Measurements from ENCODE around the gene CPT2.
A peak's percentile ranks its signal among the peaks of the same experiment; 100 is the strongest.
"Not testable (repeated sequence)": the region's sequence is repeated elsewhere in the genome, so short reads cannot be mapped to it uniquely, and the experiment has no call there.

CPT2 gene

GRCh38 chr1:53190210-53190611 is 6.4 kb upstream of the CPT2 start:
- TF ChIP-seq GATA1 (IDR thresholded peaks at IDR 0.05; ENCODE audit: low read depth, low read length) = no peak
- no peak for TF ChIP-seq POLR2A (IDR thresholded peaks at IDR 0.05; ENCODE audit: low read length)
- no peak for DNase-seq

- TF ChIP-seq GATA1 (IDR thresholded peaks at IDR 0.05; ENCODE audit: low read depth, low read length) (no peak), POLR2A (IDR thresholded peaks at IDR 0.05; ENCODE audit: low read length) (no peak)
- DNase-seq = no peak
These were observed 1.2 kb upstream of the CPT2 start for GRCh38 chr1:53195246-53196016.

GRCh38 chr1:53196017-53196484 is 573 bp upstream of the CPT2 start:
- TF ChIP-seq GATA1 (IDR thresholded peaks at IDR 0.05; ENCODE audit: low read depth, low read length) (no peak), POLR2A (IDR thresholded peaks at IDR 0.05; ENCODE audit: low read length) (no peak)
- peak in 1 of 2 experiments; percentile 42 for DNase-seq

GRCh38 chr1:53197291-53198200 is 922 bp downstream of the CPT2 start:
- peak in 1 of 2 experiments; percentile 32 for DNase-seq
- TF ChIP-seq POLR2A (IDR thresholded peaks at IDR 0.05; ENCODE audit: low read length) (no peak), GATA1 (IDR thresholded peaks at IDR 0.05; ENCODE audit: low read depth, low read length) (no peak)

DNA sequence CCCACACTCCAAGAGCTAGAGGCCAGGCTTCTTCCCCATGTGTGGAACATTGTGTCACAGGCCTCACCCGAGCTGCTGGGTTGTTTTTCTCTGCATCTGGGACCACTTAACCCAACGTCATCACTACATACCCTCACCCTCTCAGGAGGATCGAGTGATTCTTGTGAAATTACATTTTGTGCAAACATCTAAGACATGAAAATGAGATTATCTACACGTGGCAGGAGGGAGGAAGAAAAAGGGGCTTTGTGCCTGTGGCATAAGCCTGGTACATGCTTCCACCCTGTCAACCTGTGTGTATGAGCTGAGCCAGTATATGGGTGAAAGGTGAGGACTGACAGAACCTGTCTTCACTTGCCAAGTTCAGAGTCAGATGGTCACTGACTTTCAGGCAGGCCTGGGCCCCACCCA is 1.6 kb downstream of the CPT2 start:
- DNase-seq = peak; percentile 44 to 46
- no peak for TF ChIP-seq POLR2A (IDR thresholded peaks at IDR 0.05; ENCODE audit: low read length)
- TF ChIP-seq GATA1 (IDR thresholded peaks at IDR 0.05; ENCODE audit: low read depth, low read length) = no peak

DNA sequence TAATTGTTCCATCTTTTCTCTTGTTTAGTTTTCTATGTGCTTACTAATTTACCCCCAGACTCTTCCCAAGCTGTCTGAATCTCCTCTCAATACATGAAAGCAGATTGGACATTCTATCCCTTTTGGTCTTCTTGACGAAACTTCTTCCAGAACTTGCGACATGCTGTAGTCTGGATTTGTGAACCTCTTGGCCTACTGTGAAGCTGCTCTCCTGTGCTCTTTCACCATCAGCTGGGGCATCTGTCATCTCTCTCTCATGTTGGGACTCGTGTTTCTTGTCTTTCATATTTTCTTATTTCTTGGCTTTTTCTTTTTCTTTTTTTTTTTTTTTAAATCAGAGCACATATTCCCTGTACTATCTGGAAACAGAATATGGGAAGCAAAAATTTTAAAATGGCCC is 6.8 kb downstream of the CPT2 start:
- TF ChIP-seq POLR2A (IDR thresholded peaks at IDR 0.05; ENCODE audit: low read length) (no peak), GATA1 (IDR thresholded peaks at IDR 0.05; ENCODE audit: low read depth, low read length) (no peak)
- no peak for DNase-seq

DNA sequence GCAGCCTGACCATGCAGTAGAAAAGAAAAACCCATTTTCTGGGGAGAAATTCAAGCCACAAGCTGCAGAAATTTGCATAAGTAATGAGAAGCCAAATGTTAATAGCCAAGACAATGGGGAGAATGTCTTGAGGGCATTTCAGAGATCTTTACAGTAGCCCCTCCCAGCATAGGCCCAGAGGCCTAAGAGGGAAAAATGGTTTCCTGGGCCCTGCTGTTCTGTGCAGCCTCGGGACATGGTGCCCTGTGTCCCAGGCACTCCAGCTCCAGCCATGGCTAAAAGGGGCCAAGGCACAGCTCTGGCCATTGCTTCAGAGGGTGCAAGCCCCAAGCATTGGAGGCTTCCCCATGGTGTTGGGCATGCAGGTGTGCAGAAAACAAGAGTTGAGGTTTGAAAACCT is 8.9 kb downstream of the CPT2 start:
- not testable (repeated sequence) for DNase-seq

DNA sequence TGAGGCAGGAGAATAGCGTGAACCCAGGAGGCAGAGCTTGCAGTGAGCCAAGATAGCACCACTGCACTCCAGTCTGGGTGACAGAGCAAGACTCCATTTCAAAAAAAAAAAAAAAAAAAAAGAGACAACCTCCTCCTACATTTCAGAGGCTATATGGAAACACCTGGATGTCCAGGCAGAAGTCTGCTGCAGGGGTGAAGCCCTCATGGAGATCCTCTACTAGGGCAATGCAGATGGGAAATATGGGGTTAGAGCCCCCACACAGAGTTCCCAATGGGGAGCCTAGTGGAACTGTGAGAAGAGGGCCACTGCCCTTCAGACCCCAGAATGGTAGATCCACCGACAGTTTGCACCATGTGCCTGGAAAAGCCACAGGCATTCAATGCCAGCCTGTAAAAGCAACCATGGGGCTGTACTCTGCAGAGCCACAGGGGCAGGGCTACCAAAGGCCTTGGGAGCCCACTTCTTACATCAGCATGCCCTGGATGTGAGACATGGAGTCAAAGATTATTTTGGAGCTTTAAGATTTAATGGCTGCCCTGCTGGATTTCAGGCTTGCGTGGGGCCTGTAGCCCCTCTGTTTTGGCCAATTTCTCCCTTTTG is 9.6 kb downstream of the CPT2 start:
- peak; percentile 37 to 51 for DNase-seq

- TF ChIP-seq GATA1 (IDR thresholded peaks at IDR 0.05; ENCODE audit: low read depth, low read length) = no peak
- TF ChIP-seq POLR2A (IDR thresholded peaks at IDR 0.05; ENCODE audit: low read length) = no peak
- no peak for DNase-seq
These were observed 10.2 kb downstream of the CPT2 start for GRCh38 chr1:53206735-53207379.

DNA sequence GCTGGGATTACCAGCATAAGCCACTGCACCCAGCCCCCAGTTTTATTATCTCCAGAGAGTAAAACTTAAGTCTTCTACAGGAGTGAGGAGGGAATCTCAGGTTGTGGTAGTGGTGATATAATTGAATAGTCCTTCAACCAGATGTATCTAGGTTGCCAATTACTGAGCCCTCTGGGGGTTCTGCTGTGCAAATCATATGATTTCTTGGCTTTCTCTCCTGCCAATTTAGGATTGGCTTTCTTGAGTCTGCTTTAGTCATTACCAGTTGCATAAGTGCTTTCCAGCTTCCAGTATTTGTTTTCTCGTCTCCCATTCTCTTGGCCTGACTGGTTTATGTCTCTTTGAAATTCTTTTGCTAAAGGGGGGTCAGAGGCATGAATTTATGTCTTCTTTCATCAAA is 11.1 kb downstream of the CPT2 start:
- no peak for DNase-seq
- TF ChIP-seq POLR2A (IDR thresholded peaks at IDR 0.05; ENCODE audit: low read length) = no peak
- no peak for TF ChIP-seq GATA1 (IDR thresholded peaks at IDR 0.05; ENCODE audit: low read depth, low read length)

DNA sequence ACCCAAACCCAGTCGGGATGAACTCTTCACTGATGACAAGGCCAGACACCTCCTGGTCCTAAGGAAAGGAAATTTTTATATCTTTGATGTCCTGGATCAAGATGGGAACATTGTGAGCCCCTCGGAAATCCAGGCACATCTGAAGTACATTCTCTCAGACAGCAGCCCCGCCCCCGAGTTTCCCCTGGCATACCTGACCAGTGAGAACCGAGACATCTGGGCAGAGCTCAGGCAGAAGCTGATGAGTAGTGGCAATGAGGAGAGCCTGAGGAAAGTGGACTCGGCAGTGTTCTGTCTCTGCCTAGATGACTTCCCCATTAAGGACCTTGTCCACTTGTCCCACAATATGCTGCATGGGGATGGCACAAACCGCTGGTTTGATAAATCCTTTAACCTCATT is 13.7 kb downstream of the CPT2 start:
- no peak for TF ChIP-seq GATA1 (IDR thresholded peaks at IDR 0.05; ENCODE audit: low read depth, low read length)
- TF ChIP-seq POLR2A (IDR thresholded peaks at IDR 0.05; ENCODE audit: low read length) = no peak
- DNase-seq = no peak

GRCh38 chr1:53210954-53211353 is 14.3 kb downstream of the CPT2 start:
- DNase-seq = no peak
- no peak for TF ChIP-seq POLR2A (IDR thresholded peaks at IDR 0.05; ENCODE audit: low read length)
- TF ChIP-seq GATA1 (IDR thresholded peaks at IDR 0.05; ENCODE audit: low read depth, low read length) = no peak

DNA sequence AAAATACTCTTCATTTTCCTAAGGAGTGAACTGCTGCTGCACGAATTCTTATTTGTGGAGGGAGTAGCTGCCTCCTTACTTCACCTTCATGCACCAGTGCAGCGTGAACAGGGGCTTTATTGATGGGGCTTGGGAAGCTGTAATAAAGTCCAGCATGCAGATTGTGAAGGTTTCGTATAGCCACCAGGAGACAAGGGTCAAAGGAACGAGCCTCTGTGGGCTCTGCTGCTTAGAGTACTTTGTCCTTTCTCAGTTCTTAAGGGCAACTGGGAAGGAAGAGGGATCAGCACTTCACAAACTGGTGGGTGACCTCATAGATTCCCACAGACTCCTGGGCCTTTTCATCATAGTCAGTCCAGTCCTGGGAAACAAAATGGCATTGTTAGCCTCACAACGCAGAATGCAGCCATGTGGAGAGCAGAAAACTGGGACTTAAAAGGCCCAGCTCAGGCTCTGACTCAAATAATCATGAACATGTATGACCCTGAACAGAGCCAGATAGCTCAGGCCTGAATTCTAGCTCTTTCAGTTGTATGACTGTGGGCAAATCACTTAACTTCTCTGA is 17.8 kb downstream of the CPT2 start:
- no peak for DNase-seq
- no peak for TF ChIP-seq GATA1 (IDR thresholded peaks at IDR 0.05; ENCODE audit: low read depth, low read length)
- no peak for TF ChIP-seq POLR2A (IDR thresholded peaks at IDR 0.05; ENCODE audit: low read length)

DNA sequence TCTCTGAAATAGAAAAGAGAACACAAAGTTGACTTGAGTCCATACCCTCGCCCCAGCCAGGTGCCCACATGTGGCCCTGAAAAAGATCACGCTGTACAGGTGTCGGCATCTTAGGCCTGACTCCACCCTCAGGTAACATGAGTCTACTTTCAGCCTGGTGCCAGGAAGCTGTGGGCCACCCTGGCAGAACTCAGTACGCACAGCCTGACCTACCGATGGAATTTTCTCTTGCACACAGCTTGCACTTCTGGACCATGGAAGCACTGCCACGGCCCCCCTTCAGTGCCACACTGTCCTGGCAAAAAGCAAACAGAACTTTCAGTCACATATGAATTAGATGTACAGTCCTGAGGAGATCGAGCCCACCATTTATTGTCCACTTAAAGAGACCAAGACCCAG is 21.6 kb downstream of the CPT2 start:
- no peak for DNase-seq
- TF ChIP-seq GATA1 (IDR thresholded peaks at IDR 0.05; ENCODE audit: low read depth, low read length) (no peak), POLR2A (IDR thresholded peaks at IDR 0.05; ENCODE audit: low read length) (no peak)

Data from erythroblast (primary cell).